Astrocyte of the cerebellum (primary cell): Measurements from ENCODE around the gene DMPK.

Experiments used
- DNase-seq: peaks from one replicate; pipeline ENCODE4 v3.0.0-alpha.2; 2011; ENCODE audit warnings: low read depth
- H3K4me3 ChIP-seq: 2 replicates; pipeline ENCODE4 v1.5.1; 2011; ENCODE audit warnings: mild to moderate bottlenecking, low read depth, low read length, moderate library complexity
- CTCF ChIP-seq: IDR thresholded peaks from 2 replicates; pipeline ENCODE4 v1.5.1; 2012; ENCODE audit warnings: low read length, low read depth, moderate library complexity, mild to moderate bottlenecking; ENCODE audit errors: missing control alignments
- in situ Hi-C: cut with HindIII; loops from 2 replicates; pipeline ENCODE4 v1.10.0; 2017; ENCODE audit warnings: low sequenced_read_pairs

Gene DMPK

GRCh38 chr19:45820413-45821102, 38.3 kb upstream of the DMPK start:
- no peak for TF ChIP-seq CTCF
- H3K4me3 ChIP-seq = no peak overlapping the region
- DNase-seq = no peak
- in situ Hi-C loops = no loop called here

- no peak overlapping the region for H3K4me3 ChIP-seq
- in situ Hi-C loops = no loop called here
- DNase-seq = no peak
- TF ChIP-seq CTCF = no peak
Measured at GRCh38 chr19:45819769-45820168, 37.5 kb upstream of the DMPK start.

- in situ Hi-C loops = no loop called here
Measured at GRCh38 chr19:45817725-45818301, 35.5 kb upstream of the DMPK start.

GRCh38 chr19:45817010-45817724, 34.9 kb upstream of the DMPK start:
- no peak overlapping the region for H3K4me3 ChIP-seq
- in situ Hi-C loops = no loop called here
- DNase-seq = peak; percentile 89
- peak; percentile 98 for TF ChIP-seq CTCF

More at GRCh38 chr19:45817725-45818301, 35.5 kb upstream of the DMPK start:
- TF ChIP-seq CTCF = no peak
- H3K4me3 ChIP-seq = no peak overlapping the region
- no peak for DNase-seq

GRCh38 chr19:45816236-45817009, 34.1 kb upstream of the DMPK start:
- no peak for TF ChIP-seq CTCF
- no peak for DNase-seq
- H3K4me3 ChIP-seq = no peak overlapping the region
- in situ Hi-C loops = no loop called here
